AG09309 (cell line): ENCODE measurements around the gene TAAR5.
"Not testable (repeated sequence)": the region's sequence is repeated elsewhere in the genome, so short reads cannot be mapped to it uniquely, and the experiment has no call there.

ENCODE experiments used
- DNase-seq: peaks from one replicate; pipeline ENCODE4 v3.0.0-alpha.2; 2010; ENCODE audit warnings: low read depth
- H3K4me3 ChIP-seq: 2 replicates; pipeline ENCODE4 v1.5.1; 2011; ENCODE audit warnings: mild to moderate bottlenecking, low read depth, low read length, moderate library complexity; ENCODE audit not compliant: control insufficient read depth
- TF ChIP-seq, protein P1 (sequence below): IDR thresholded peaks from 2 replicates; pipeline ENCODE4 v1.5.1; 2011; ENCODE audit warnings: mild to moderate bottlenecking, low read depth, low read length, inconsistent platforms; ENCODE audit not compliant: insufficient read depth, control insufficient read depth; ENCODE audit errors: missing control alignments

TAAR5 gene

GRCh38 chr6:132616677-132617076 lies 27.1 kb upstream of the TAAR5 start:
- no peak for DNase-seq
- H3K4me3 ChIP-seq: no peak overlapping the region
- TF ChIP-seq, protein P1, sequence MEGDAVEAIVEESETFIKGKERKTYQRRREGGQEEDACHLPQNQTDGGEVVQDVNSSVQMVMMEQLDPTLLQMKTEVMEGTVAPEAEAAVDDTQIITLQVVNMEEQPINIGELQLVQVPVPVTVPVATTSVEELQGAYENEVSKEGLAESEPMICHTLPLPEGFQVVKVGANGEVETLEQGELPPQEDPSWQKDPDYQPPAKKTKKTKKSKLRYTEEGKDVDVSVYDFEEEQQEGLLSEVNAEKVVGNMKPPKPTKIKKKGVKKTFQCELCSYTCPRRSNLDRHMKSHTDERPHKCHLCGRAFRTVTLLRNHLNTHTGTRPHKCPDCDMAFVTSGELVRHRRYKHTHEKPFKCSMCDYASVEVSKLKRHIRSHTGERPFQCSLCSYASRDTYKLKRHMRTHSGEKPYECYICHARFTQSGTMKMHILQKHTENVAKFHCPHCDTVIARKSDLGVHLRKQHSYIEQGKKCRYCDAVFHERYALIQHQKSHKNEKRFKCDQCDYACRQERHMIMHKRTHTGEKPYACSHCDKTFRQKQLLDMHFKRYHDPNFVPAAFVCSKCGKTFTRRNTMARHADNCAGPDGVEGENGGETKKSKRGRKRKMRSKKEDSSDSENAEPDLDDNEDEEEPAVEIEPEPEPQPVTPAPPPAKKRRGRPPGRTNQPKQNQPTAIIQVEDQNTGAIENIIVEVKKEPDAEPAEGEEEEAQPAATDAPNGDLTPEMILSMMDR: no peak

DNA sequence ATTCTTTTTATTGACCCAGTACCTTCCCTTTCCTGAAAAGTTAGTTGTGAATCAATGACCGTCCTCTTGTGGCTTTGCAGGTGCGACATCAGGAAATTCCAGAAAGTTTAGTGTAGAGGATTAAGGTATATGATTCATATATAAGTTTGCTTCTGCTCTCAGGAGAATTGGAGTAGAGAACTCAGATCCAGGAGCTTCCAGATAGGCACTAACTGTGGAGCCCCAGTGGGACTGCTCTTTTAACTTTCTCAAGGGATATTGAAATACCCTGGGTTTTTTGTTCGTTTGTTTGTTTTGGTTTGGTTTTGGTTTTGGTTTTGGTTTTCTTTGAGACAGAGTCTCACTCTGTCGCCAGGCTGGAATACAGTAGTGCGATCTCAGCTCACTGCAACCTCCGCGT lies 25.0 kb upstream of the TAAR5 start:
- DNase-seq: no peak
- TF ChIP-seq, protein P1: no peak
- H3K4me3 ChIP-seq: no peak overlapping the region

DNA sequence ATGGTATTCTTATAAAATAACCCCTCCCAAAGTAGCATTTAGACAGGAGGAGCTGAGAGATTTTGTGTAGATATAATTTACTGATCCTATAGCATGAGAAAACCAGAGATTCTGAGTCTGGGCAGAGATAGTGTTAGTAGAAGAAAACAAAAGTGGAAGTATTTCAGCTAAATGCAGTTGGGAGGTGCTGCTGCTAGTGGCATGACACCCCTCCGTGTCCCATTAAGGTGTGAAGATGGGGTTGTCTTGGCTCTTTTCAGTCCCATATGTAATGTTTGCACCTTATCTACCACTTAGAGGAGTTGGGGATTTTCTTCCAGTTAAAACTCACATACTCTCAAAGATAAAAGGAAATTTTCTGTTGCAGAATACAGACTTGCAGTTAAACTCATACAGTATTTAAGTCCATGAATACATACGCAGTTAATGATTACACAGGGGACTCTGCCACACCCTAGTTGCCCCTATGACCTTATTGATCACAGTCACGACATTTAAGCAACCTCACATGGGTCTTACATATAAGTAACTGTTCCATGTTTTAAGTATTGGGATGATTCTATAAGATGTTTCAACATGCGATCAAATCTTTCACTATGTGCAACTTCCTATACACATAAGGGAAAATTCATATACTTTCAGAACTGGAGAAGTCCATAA lies 23.0 kb upstream of the TAAR5 start:
- TF ChIP-seq, protein P1: no peak
- no peak for DNase-seq
- H3K4me3 ChIP-seq: no peak overlapping the region

- TF ChIP-seq, protein P1: no peak
- no peak overlapping the region for H3K4me3 ChIP-seq
- DNase-seq: no peak
Observed at GRCh38 chr6:132611616-132612015, 22.1 kb upstream of the TAAR5 start.

DNA sequence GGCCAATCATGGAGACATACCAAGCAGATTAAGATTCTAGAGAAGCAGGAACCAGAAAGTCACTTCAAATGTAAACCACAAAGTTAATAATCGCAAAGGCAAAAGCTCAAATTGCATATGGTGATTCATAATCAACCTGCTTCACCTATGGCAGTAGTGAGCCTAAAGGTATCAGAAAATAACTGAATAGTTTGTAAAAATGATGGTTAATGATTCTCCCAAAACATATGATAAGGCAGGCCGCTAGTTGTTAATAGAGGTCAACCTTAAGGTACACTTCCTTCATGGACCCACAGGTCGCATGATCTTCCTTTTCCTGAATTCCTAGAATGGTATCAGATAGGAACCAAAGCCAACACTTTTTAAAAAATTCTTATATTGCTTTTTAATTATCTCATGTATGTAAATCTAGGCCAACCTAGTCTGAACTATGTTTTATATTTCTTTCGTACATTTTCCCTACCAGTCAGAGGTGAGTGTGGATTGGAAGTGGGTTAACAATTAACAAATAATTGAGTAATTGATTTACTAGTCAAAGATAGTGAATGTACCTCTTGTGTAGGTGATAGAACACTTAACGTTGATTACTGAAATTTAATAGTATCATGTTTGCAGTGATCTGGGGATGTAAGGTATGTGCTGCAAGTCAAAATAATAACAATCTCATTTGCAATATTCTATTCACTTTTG lies 18.1 kb upstream of the TAAR5 start:
- no peak for DNase-seq
- TF ChIP-seq, protein P1: no peak
- no peak overlapping the region for H3K4me3 ChIP-seq

- TF ChIP-seq, protein P1: no peak
- no peak overlapping the region for H3K4me3 ChIP-seq
- no peak for DNase-seq
Observed at GRCh38 chr6:132604635-132605152, 15.2 kb upstream of the TAAR5 start.

DNA sequence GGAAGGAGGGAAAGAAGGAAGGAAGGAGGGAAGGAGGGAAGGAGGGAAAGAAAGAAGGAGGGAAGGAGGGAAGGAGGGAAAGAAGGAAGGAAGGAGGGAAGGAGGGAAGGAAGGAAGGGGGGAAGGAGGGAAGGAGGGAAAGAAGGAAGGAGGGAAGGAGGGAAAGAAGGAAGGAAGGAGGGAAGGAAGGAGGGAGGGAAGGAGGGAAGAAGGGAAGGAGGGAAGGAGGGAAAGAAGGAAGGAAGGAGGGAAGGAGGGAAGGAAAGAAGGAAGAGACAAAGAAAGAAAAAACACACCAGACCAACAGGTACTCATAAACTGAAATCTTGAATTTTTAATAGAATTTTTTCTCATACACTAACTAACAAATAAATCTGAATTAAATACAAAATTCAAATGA lies 11.4 kb upstream of the TAAR5 start:
- DNase-seq, H3K4me3 ChIP-seq: not testable (repeated sequence)
